H1 (cell line): Measurements from ENCODE around the gene HDAC10. TPM values are rescaled to one million over a fixed set of nuclear protein-coding genes. Genes with fewer than 3 reads are reported as not detected.

Experiments
- CTCF ChIA-PET: fragments of 300-600 bp; sonication (Branson Sonifier 250); formaldehyde crosslinking; loops from one replicate; lab custom pipeline; 2021; ENCODE audit not compliant: partially characterized antibody; lab: Charles Lee
- POLR2A ChIA-PET: fragments of 300-600 bp; sonication (Branson Sonifier 250); formaldehyde crosslinking; loops from one replicate; lab custom pipeline; 2021; ENCODE audit warnings: inconsistent platforms; ENCODE audit not compliant: partially characterized antibody; lab: Charles Lee
- DNase-seq, 2 experiments: peaks; one replicate each; pipeline versions ENCODE4 v3.0.0 to v3.0.0-alpha.2; 2010 to 2022; ENCODE audit warnings: low spot score in 2 of 2, low read depth in 1 of 2, mixed read lengths in 1 of 2
- FAIRE-seq: peaks from 2 replicates; lab custom pipeline; 2011; peaks lifted over from hg19 to GRCh38; lab: Jason Lieb, UNC
- H2AFZ ChIP-seq: 2 replicates; pipeline ENCODE4 v1.8.1; 2012; ENCODE audit warnings: low read length, inconsistent platforms
- H2AK5ac ChIP-seq: 2 replicates; pipeline ENCODE4 v1.6.1; 2013; ENCODE audit warnings: low read depth, low read length
- H2BK120ac ChIP-seq: replicated peaks from 2 replicates; pipeline ENCODE3; 2013; ENCODE audit warnings: low read depth, low read length, inconsistent platforms
- H2BK12ac ChIP-seq: 2 replicates; pipeline ENCODE4 v1.6.1; 2013; ENCODE audit warnings: low read depth, low read length
- H2BK15ac ChIP-seq: 2 replicates; pipeline ENCODE4 v1.6.1; 2013; ENCODE audit warnings: low read length
- H2BK20ac ChIP-seq: 2 replicates; pipeline ENCODE4 v1.6.1; 2013; ENCODE audit warnings: low read length
- H2BK5ac ChIP-seq: 2 replicates; pipeline ENCODE4 v1.6.1; 2013; ENCODE audit warnings: low read depth, low read length
- H3K14ac ChIP-seq: 2 replicates; pipeline ENCODE4 v1.6.1; 2013; ENCODE audit warnings: inconsistent platforms; ENCODE audit not compliant: insufficient read length
- H3K18ac ChIP-seq: 2 replicates; pipeline ENCODE4 v1.6.1; 2013; ENCODE audit warnings: low read length; ENCODE audit errors: extremely low read depth
- H3K23ac ChIP-seq: 2 replicates; pipeline ENCODE4 v1.6.1; 2013; ENCODE audit warnings: inconsistent platforms; ENCODE audit not compliant: insufficient read length
- H3K23me2 ChIP-seq: 2 replicates; pipeline ENCODE4 v1.6.1; 2013; ENCODE audit warnings: low read depth, low read length
- H3K27ac ChIP-seq: 2 replicates; pipeline ENCODE4 v1.6.1; 2011; ENCODE audit warnings: low read depth, low read length, inconsistent platforms
- H3K27me3 ChIP-seq, 4 experiments: replicated peaks in 1 of 4; 1 replicate in 1 of 4; 2 replicates in 3 of 4; pipeline versions ENCODE4 v1.6.1 to v1.8.1; 2011 to 2013; ENCODE audit warnings: low read length in 3 of 4, mild to moderate bottlenecking in 3 of 4, inconsistent platforms in 2 of 4, mixed read lengths in 2 of 4, moderate library complexity in 1 of 4; ENCODE audit not compliant: control insufficient read depth in 3 of 4, insufficient read depth in 3 of 4; ENCODE audit errors: extremely low read depth in 1 of 4
- H3K36me3 ChIP-seq, 4 experiments: 2 replicates each; pipeline versions ENCODE4 v1.6.1 to v1.8.1; 2011 to 2013; ENCODE audit warnings: mild to moderate bottlenecking in 4 of 4, low read length in 3 of 4, moderate library complexity in 2 of 4, control low read depth in 1 of 4, inconsistent platforms in 1 of 4; ENCODE audit not compliant: insufficient read depth in 4 of 4, control insufficient read depth in 2 of 4
- H3K4ac ChIP-seq: replicated peaks from 2 replicates; pipeline ENCODE3; 2013; ENCODE audit warnings: low read length, low read depth, mixed read lengths, inconsistent platforms; ENCODE audit not compliant: insufficient read length
- H3K4me1 ChIP-seq, 4 experiments: replicated peaks in 1 of 4; 1 replicate in 1 of 4; 2 replicates in 3 of 4; pipeline versions ENCODE4 v1.6.1 to v1.8.1; 2011 to 2013; ENCODE audit warnings: low read length in 3 of 4, inconsistent platforms in 2 of 4, mixed read lengths in 1 of 4; ENCODE audit not compliant: insufficient read depth in 4 of 4, control insufficient read depth in 3 of 4
- H3K4me2 ChIP-seq, 2 experiments: 2 replicates each; pipeline versions ENCODE4 v1.6.1 to v1.8.1; 2011 to 2013; ENCODE audit warnings: low read depth in 2 of 2, low read length in 2 of 2, control low read depth in 1 of 2, inconsistent platforms in 1 of 2, mild to moderate bottlenecking in 1 of 2; ENCODE audit not compliant: insufficient read depth in 1 of 2
- H3K4me3 ChIP-seq, 4 experiments: fragments of 200-600, 300-600 bp in 1 of 4; sonication (generic), shearing (Covaris generic), sonication (Bioruptor Twin) in 1 of 4; 2 replicates each; pipeline versions ENCODE4 v1.5.1 to v1.8.1; 2011 to 2016; ENCODE audit warnings: low read length in 4 of 4, low read depth in 3 of 4, control low read depth in 2 of 4, inconsistent platforms in 2 of 4, mild to moderate bottlenecking in 2 of 4, mixed read lengths in 1 of 4, moderate library complexity in 1 of 4; ENCODE audit not compliant: insufficient read depth in 2 of 4; ENCODE audit errors: extremely low read depth in 1 of 4
- H3K56ac ChIP-seq: replicated peaks from 2 replicates; pipeline ENCODE3; 2013; ENCODE audit warnings: low read depth, mild to moderate bottlenecking, mixed read lengths, low read length, inconsistent platforms; ENCODE audit not compliant: insufficient read length
- H3K79me1 ChIP-seq: 2 replicates; pipeline ENCODE4 v1.6.1; 2013; ENCODE audit warnings: low read depth, low read length, control low read depth
- H3K79me2 ChIP-seq, 2 experiments: 2 replicates each; pipeline versions ENCODE4 v1.6.1 to v1.8.1; 2012 to 2013; ENCODE audit warnings: low read length in 2 of 2, mild to moderate bottlenecking in 2 of 2, inconsistent platforms in 1 of 2; ENCODE audit not compliant: insufficient read depth in 2 of 2, control insufficient read depth in 1 of 2
- H3K9ac ChIP-seq, 4 experiments: replicated peaks in 1 of 4; 1 replicate in 1 of 4; 2 replicates in 3 of 4; pipeline versions ENCODE4 v1.6.1 to v1.8.1; 2011 to 2013; ENCODE audit warnings: low read depth in 3 of 4, low read length in 3 of 4, control low read depth in 2 of 4, mild to moderate bottlenecking in 2 of 4, moderate library complexity in 2 of 4, inconsistent platforms in 1 of 4; ENCODE audit errors: extremely low read depth in 1 of 4
- H3K9me3 ChIP-seq, 2 experiments: 2 replicates each; pipeline versions ENCODE4 v1.6.1 to v1.8.1; 2012 to 2013; ENCODE audit warnings: mild to moderate bottlenecking in 2 of 2, moderate library complexity in 2 of 2, control low read depth in 1 of 2, inconsistent platforms in 1 of 2, low read depth in 1 of 2, low read length in 1 of 2, mixed read lengths in 1 of 2; ENCODE audit not compliant: insufficient read depth in 2 of 2
- H4K20me1 ChIP-seq, 2 experiments: replicated peaks in 1 of 2; 2 replicates each; pipeline versions ENCODE3 to v1.8.1; 2011 to 2013; ENCODE audit warnings: inconsistent platforms in 2 of 2, low read length in 2 of 2, mild to moderate bottlenecking in 1 of 2; ENCODE audit not compliant: insufficient read depth in 2 of 2, control insufficient read depth in 1 of 2
- H4K5ac ChIP-seq: 2 replicates; pipeline ENCODE4 v1.6.1; 2013; ENCODE audit warnings: low read length, low read depth, mixed read lengths, inconsistent platforms; ENCODE audit not compliant: insufficient read length
- H4K8ac ChIP-seq: 2 replicates; pipeline ENCODE4 v1.8.0; 2013; ENCODE audit warnings: mild to moderate bottlenecking, moderate library complexity, low read length, inconsistent platforms; ENCODE audit not compliant: insufficient read depth; ENCODE audit errors: extremely low read depth
- H4K91ac ChIP-seq: replicated peaks from 2 replicates; pipeline ENCODE3; 2013; ENCODE audit warnings: low read length, mixed read lengths, inconsistent platforms; ENCODE audit not compliant: insufficient read length
- ASH2L ChIP-seq: fragments of 200-600, 300-600 bp; sonication (generic); IDR thresholded peaks from one replicate; pipeline ENCODE4 v1.7.1; 2017; ENCODE audit warnings: low read length
- CEBPB ChIP-seq: IDR thresholded peaks from 2 replicates; pipeline ENCODE4 v1.6.1; 2012; ENCODE audit warnings: low read depth, low read length
- EP300 ChIP-seq, 2 experiments: IDR thresholded peaks; 1 replicate in 1 of 2; 2 replicates in 1 of 2; pipeline ENCODE4 v1.6.1; 2011 to 2012; ENCODE audit warnings: low read depth in 2 of 2, low read length in 2 of 2, mild to moderate bottlenecking in 2 of 2, borderline replicate concordance in 1 of 2, inconsistent platforms in 1 of 2, moderate library complexity in 1 of 2
- FOSL1 ChIP-seq: IDR thresholded peaks from 2 replicates; pipeline ENCODE4 v1.6.1; 2011; ENCODE audit warnings: mild to moderate bottlenecking, low read depth, low read length, moderate library complexity; ENCODE audit not compliant: insufficient read depth
- GABPA ChIP-seq: IDR thresholded peaks from 2 replicates; pipeline ENCODE4 v1.6.1; 2011; ENCODE audit warnings: mild to moderate bottlenecking, low read length, moderate library complexity, borderline replicate concordance; ENCODE audit not compliant: insufficient read depth
- PHF8 ChIP-seq: fragments of 200-600 bp; sonication (generic); conservative IDR thresholded peaks from 2 replicates; pipeline ENCODE4 v1.7.1; 2012; ENCODE audit warnings: low read depth, mild to moderate bottlenecking, inconsistent platforms, low read length, moderate library complexity
- RAD21 ChIP-seq, 2 experiments: IDR thresholded peaks in 1 of 2; conservative IDR thresholded peaks in 1 of 2; 2 replicates each; pipeline ENCODE4 v1.6.1; 2011; ENCODE audit warnings: low read depth in 2 of 2, low read length in 2 of 2, improper control_type of control experiment in 1 of 2, inconsistent platforms in 1 of 2, mild to moderate bottlenecking in 1 of 2, moderate library complexity in 1 of 2
- SAP30 ChIP-seq: fragments of 300-600 bp; sonication (generic); IDR thresholded peaks from 2 replicates; pipeline ENCODE4 v1.7.1; 2012; ENCODE audit warnings: low read length, moderate library complexity, mild to moderate bottlenecking, inconsistent platforms; ENCODE audit not compliant: insufficient read depth, insufficient replicate concordance
- SIN3A ChIP-seq, 2 experiments: IDR thresholded peaks in 1 of 2; conservative IDR thresholded peaks in 1 of 2; 2 replicates each; pipeline ENCODE4 v1.6.1; 2011 to 2012; ENCODE audit warnings: low read length in 2 of 2, improper control_type of control experiment in 1 of 2, low read depth in 1 of 2, mild to moderate bottlenecking in 1 of 2
- SP1 ChIP-seq: IDR thresholded peaks from 2 replicates; pipeline ENCODE4 v1.6.1; 2011; ENCODE audit warnings: low read depth, low read length
- TEAD4 ChIP-seq: IDR thresholded peaks from 2 replicates; pipeline ENCODE4 v1.6.1; 2012; ENCODE audit warnings: low read depth, low read length, inconsistent platforms, mixed read lengths
- YY1 ChIP-seq: IDR thresholded peaks from 2 replicates; pipeline ENCODE4 v1.6.1; 2011; ENCODE audit warnings: low read depth, mild to moderate bottlenecking, low read length
- WGBS, 2 experiments: shearing (Covaris generic) in 1 of 2; methylation state at CpG; one replicate each; pipeline versions ENCODE4 v1.1.6 to v1.1.7; 2013 to 2015; ENCODE audit warnings: low lambda C conversion rate in 2 of 2, mixed read lengths in 2 of 2, inconsistent platforms in 1 of 2, low coverage in 1 of 2, missing lambda C conversion rate in 1 of 2; ENCODE audit not compliant: insufficient replicate concordance in 2 of 2, insufficient coverage in 1 of 2, insufficient read length in 1 of 2; ENCODE audit errors: extremely low coverage in 1 of 2, missing lambda C conversion rate in 1 of 2; 5-methylcytosine and 5-hydroxymethylcytosine counted together
- polyA plus RNA-seq, 7 experiments: library from polyadenylated mRNA; depleted of rRNA in 3 of 7; stranded (reverse) in 5 of 7; unstranded in 2 of 7; fragments of >200 nt in 5 of 7; fragments of 200-250 nt in 2 of 7; gene quantifications; 1 replicate in 5 of 7; 2 replicates in 1 of 7; 4 replicates in 1 of 7; pipeline versions ENCODE4 v1.2.1 to v1.2.3, GENCODE V29; 2011 to 2013; ENCODE audit warnings: missing spikeins in 2 of 7, mixed read lengths in 2 of 7
- total RNA-seq: library from RNA; stranded (reverse); fragmentation: NEBNext Ultra II Directional; extraction: Animal tissue kit (Norgen Biotek cat#: 25700); gene quantifications from 2 replicates; pipeline ENCODE4 v1.2.1, GENCODE V29; 2021
- TF ChIP-seq, protein P1 (sequence below): IDR thresholded peaks from 2 replicates; pipeline ENCODE4 v1.6.1; 2012; ENCODE audit warnings: inconsistent platforms

The HDAC10 gene
- total and polyA plus RNA-seq, 2 of the 8 experiments (the other 6 are each of a cell fraction or from before 2014, with no cell fraction given), result 11.2 to 26.4 TPM

DNA sequence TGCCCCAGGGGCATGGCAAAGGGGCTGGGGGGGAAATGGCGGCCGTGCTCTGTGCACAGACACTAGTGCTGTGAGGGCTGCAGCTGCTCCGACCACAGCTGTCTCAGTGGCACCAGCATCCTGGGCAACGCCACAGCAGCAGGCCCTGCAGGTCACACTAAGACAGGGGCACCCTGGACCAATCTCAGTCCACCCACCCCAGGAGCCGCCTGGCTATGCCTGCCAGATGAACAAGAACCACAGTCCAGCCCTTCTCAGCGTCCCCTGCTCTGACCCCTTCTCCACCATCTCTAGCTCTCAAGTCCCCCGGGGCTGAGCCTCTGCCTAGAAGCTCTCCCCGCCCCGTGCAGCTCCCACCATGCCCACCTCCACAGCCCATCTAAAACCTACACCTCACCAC, 22.7 kb downstream of the HDAC10 start:
- Histone ChIP-seq H3K18ac (no peak overlapping the region), H3K23me2 (no peaks in the 10 kb centered on the region), H3K79me1 (peaks cover 2% of the 10 kb centered on the region; the same call in 1 of the 2 replicates), H3K27me3 (no peaks in the 10 kb centered on the region), H2AFZ (no peak overlapping the region), H4K5ac (no peak overlapping the region), H4K20me1 (peaks cover 0 to 11% of the 10 kb centered on the region in 2 experiments), H2AK5ac (no peak overlapping the region), H3K4ac (no peak overlapping the region), H2BK5ac (no peak overlapping the region), H3K4me3 (no peak overlapping the region), H2BK12ac (no peak overlapping the region), H4K91ac (no peak overlapping the region), H3K23ac (no peak overlapping the region), H3K56ac (no peak overlapping the region), H2BK20ac (no peak overlapping the region), H3K79me2 (no peaks in the 10 kb centered on the region), H3K9me3 (no peaks in the 10 kb centered on the region), H2BK120ac (no peak overlapping the region), H3K4me2 (no peak overlapping the region), H2BK15ac (no peak overlapping the region), H3K36me3 (peaks cover 0 to 5% (median 3%) of the 10 kb centered on the region in 4 experiments; a peak in 5 of 8 replicates), H3K14ac (no peak overlapping the region), H4K8ac (no peak overlapping the region), H3K9ac (no peak overlapping the region), H3K27ac (no peak overlapping the region), H3K4me1 (no peaks in the 10 kb centered on the region)
- 70% methylated on average over 3 of the region's 9 CpGs; no CpG with 5 or more reads in 1 of the 2 experiments for WGBS, 2 experiments
- ChIA-PET CTCF (interaction anchor here (0.5 to 9.2 kb wide), 2 partner anchors 12 to 16 kb away, joined by 3 to 77 read pairs; no protein-coding TSS in a partner anchor), POLR2A (interaction anchor here (0.9 kb wide), 1 partner anchor 16 kb away, joined by 3 read pairs; the partner anchor contains the start of gene TUBGCP6)
- FAIRE-seq (no peak), DNase-seq (no peak)
- TF ChIP-seq, protein P1, sequence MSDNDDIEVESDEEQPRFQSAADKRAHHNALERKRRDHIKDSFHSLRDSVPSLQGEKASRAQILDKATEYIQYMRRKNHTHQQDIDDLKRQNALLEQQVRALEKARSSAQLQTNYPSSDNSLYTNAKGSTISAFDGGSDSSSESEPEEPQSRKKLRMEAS, result no peak
- TF ChIP-seq SIN3A (conservative IDR thresholded peaks at IDR 0.05 in 1 of 2, IDR thresholded peaks at IDR 0.05 in 1 of 2; ENCODE audit: low read depth in 1 of 2, low read length in 2 of 2) (no peak), GABPA (no peak), EP300 (IDR thresholded peaks at IDR 0.05; ENCODE audit: borderline replicate concordance in 1 of 2, low read depth in 2 of 2, low read length in 2 of 2) (no peak), SP1 (no peak), RAD21 (IDR thresholded peaks at IDR 0.05 in 1 of 2, conservative IDR thresholded peaks at IDR 0.05 in 1 of 2; ENCODE audit: low read depth in 2 of 2, low read length in 2 of 2) (no peak), SAP30 (no peak), FOSL1 (no peak), ASH2L (no peak), TEAD4 (no peak), CEBPB (no peak), YY1 (no peak), PHF8 (no peak)
